Activated naive CD8-positive, alpha-beta T cell treated with anti-CD3 and anti-CD28 coated beads, Interleukin-2, amount 50 U/mL, for 16 hours (primary cell): ENCODE data around the gene PICK1.
"Not testable (repeated sequence)": the region's sequence is repeated elsewhere in the genome, so short reads cannot be mapped to it uniquely, and the experiment has no call there.

Source experiments
- DNase-seq: peaks from one replicate; pipeline ENCODE4 v3.0.0-alpha.2; 2020; ENCODE audit warnings: low read depth, low spot score

PICK1 gene

GRCh38 chr22:38030311-38031133, 26.7 kb upstream of the PICK1 start:
- no peak for DNase-seq

- no peak for DNase-seq
These were observed 25.7 kb upstream of the PICK1 start for GRCh38 chr22:38031491-38031890.

GRCh38 chr22:38032681-38033521, 24.3 kb upstream of the PICK1 start:
- no peak for DNase-seq

- no peak for DNase-seq
These were observed 23.5 kb upstream of the PICK1 start for GRCh38 chr22:38033522-38034277.

- DNase-seq = no peak
These were observed 22.8 kb upstream of the PICK1 start for GRCh38 chr22:38034278-38034882.

- DNase-seq = no peak
These were observed 22.2 kb upstream of the PICK1 start for GRCh38 chr22:38034884-38035529.

- no peak for DNase-seq
These were observed 21.7 kb upstream of the PICK1 start for GRCh38 chr22:38035530-38035885.

GRCh38 chr22:38036392-38037062, 20.7 kb upstream of the PICK1 start:
- no peak for DNase-seq

- not testable (repeated sequence) for DNase-seq
These were observed 19.6 kb upstream of the PICK1 start for GRCh38 chr22:38037367-38038150.

GRCh38 chr22:38038426-38038825, 18.8 kb upstream of the PICK1 start:
- DNase-seq = no peak

- DNase-seq = no peak
These were observed 18.1 kb upstream of the PICK1 start for GRCh38 chr22:38038890-38039812.

GRCh38 chr22:38040953-38041759, 16.0 kb upstream of the PICK1 start:
- DNase-seq = no peak

GRCh38 chr22:38041760-38042487, 15.3 kb upstream of the PICK1 start:
- DNase-seq = no peak

GRCh38 chr22:38042488-38042790, 14.8 kb upstream of the PICK1 start:
- DNase-seq = no peak

- no peak for DNase-seq
These were observed 13.8 kb upstream of the PICK1 start for GRCh38 chr22:38043151-38044039.

- DNase-seq = no peak
These were observed 11.0 kb upstream of the PICK1 start for GRCh38 chr22:38046070-38046748.
